ENCODE data around the gene HOXA2.

The HOXA2 gene

DNA sequence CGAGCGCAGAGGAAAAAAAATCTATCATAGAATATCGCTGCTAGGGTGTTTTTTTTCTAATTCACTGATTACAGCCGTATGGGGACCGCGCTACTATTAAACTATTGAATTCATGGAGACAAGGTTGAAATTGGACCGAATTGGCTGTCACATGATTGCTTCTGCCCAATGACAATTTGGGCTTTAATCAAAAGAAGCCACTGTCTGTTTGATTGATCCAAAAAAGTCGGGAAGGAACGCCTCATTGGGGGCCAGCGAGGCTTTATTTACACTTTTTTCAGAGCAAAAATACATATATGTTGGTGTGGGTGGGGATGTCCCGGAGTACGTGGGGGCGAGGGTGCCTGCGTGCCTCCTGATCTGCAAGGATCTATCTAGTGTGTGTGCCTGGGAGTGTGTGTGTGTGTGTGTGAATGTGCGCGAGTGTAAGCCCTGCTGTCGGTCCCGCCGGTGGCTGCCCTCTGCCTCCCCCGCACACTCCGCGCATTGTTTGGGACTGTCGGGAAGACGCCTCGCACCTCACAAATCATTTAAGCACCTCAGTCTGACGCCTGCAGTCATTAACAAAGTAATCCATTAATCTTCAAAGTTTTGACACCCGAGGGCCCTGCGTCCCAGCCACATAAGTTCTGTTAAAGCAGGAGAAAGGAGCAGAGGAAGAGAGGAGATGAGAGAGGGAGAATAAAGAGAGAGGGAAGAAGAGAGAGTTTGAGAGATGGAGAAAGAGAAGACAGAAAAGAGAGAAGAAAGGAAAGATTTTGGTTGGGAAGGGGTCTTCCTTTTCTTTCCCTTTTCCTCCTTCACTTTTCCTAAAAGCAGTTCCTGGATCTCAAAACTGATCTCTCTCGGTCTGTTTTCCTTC, at the start of gene HOXA2:
Gene HOXA2, minus strand, starts transcription at position 103 of the 862 bp plus-strand sequence. CDS start 183 bp downstream, outside the sequence.
- DNase-seq, result peak; percentile 76

DNA sequence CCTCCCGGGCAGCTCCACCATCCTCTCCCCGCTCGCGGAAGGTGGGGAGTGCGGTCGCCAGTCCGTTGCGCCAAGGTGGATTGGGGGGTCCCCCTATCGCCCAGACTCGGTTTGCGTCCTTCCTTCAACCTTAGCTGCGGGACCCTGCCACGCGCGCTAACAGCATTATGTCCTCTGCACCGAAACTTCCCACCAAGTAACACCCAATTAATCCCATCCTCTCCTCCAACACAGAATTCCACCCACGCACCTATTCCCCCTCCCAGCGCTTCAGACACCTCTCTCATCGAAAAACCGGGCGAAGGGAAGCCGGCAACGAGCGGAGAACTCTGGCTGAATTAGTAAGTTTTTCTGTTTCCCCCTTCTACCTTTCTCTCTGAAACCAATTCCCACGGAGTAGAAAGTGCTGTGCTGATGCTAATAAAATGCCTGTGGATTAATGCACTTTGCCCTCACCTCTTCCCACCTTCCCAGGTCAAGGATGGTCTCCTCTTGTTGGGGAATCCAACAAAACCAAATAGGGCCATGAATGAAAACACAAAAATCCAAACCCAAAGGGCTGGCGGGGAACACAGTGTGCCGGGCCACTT, 49.0 kb upstream of the HOXA2 start:
- no peak for DNase-seq

DNA sequence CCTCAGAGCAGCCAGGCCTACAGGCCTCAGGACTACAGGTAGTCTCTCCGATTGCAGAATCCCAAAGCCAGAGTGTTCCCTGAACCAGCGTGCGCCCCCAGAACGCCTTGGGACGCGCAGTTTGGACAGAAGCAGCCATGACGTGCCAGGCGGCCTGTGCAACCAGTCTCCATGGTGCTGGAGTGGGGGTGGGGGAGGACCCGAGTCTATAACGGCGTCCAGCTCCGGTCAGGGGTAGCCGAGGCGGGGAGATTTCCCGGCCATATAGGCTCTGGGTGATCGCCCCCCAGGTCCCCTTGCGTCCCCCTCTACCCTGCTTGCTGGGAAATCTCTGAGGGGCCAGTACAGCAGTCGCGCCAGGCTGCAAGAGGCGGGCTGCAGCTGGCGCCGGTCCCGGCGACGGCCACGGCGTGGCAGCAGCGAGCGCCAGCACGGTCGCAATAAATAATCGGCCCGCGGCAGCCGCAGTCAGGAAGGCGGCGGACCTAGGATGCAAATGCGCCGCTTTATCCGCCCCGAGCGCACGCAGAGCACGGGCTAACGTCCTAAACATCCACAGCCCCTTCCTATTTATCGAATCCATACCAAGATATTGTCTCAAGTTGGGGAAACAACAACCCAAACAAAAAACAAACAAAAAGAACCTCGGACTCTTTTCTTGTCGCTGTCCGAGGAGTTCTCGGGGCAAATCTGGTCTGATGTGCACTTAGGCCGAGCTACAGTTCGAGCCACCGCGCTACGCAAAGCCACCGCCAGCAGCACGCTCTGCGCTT, 48.3 kb upstream of the HOXA2 start:
- peak; percentile 87 for DNase-seq

DNA sequence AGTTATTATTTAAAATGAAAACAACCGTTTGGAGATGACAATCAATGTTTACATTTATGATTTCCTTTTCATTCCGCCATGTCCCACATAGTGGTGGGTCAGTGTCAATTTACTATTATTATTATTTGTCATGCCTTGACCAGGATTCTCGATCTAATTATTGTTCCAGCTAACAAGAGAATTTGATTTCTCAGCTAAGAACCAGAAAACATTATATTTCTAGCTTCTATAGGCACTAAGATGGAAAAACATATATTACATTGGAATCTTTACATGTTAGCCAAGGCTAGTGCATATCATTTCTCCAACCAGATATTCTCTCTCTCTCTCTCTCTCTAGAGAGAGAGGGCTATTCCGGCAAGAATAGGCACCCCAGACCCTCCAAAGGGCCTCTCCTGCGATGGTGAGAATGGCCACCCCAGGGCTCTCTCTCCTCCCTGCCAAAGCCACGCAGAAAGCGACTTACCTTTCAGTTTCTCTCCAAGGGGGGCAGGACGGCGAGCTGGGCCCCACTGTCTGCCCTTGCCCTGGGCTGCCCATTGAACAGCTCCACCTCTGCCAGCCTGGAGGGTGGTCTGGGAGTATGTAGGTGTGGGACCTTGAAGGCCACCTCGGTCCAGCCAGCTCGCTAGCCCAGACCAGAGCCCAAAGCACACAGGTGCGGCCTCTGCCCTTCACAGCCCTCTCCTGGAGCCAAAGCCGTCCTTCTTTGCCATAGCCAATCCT, 47.5 kb upstream of the HOXA2 start:
- DNase-seq, result no peak

DNA sequence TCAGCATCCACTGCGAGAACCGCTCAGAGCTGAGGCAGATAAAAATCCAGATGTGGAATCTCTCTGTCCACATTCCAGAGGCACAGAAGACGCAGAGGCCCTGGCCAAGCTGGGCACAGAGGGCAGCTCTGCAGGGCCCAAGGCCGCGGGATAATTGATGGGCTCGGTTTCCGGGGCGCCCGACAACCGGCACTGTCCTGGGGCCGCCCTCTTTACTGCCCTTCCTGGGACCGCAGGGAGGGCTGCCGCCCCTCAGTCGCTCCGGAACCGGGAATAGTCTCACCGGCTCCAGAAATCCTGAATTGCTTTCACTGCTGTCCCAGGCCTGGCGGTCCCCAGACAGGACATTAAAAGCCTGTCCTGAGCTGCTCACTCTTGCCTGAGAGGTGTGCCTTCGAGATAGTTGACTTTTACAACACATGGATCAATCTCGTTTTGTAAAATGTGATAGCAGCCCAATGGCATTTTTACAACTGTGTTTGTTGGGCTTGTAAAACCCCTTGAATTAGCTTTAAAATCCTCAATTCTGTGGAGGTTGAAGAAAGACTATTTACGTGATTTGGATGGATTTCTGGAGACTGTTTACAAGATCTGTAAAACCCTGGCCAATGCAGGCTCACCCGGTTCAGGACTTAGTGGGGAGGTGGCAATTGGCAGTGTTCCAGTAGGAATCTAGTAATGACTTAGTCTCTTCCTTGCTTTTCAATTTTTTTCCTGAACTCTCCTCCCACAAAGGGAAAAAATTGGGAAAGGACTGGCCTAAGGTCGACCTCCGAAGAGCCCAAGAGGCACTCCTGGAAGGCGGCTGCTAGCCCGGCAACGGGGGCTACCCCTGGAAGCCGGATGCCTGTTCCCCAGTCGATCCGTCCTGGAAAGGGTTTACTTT, 46.5 kb upstream of the HOXA2 start:
- peak; percentile 20 for DNase-seq

DNA sequence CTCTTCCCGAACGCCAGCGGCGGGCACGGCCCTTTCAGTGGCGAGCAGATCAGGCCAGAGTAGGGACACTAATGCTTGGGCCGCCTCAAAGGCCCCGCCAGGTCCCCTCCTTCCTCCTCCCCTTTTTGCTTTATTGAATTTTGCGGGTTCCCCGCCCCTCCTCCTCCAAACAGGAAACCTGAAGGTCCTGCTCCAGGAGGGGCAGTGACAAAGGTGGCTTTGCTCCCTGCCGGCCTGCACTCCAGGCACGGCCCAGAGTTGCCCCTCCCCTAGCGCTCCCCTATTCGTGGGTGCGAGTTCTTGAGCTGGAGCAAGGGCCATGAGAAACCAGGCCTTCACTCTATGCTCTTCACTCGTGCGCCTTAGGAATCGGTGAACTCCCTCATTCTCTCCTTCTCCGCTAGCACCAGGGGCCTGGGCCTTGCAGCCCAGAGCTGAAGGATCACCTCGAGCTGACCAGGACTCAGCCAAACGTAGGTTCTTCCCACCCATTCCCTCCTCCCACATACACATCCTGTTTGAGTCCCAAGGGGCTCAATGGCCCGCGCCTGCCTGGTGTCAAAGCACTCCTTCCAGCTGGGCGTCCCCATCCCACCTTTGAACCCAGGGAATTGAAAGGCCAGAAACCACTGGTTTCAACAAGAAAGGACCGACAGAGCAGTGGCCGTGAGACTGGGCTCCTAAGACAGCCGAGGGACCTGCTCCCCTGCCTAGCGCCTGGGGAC, 45.7 kb upstream of the HOXA2 start:
- no peak for DNase-seq

DNA sequence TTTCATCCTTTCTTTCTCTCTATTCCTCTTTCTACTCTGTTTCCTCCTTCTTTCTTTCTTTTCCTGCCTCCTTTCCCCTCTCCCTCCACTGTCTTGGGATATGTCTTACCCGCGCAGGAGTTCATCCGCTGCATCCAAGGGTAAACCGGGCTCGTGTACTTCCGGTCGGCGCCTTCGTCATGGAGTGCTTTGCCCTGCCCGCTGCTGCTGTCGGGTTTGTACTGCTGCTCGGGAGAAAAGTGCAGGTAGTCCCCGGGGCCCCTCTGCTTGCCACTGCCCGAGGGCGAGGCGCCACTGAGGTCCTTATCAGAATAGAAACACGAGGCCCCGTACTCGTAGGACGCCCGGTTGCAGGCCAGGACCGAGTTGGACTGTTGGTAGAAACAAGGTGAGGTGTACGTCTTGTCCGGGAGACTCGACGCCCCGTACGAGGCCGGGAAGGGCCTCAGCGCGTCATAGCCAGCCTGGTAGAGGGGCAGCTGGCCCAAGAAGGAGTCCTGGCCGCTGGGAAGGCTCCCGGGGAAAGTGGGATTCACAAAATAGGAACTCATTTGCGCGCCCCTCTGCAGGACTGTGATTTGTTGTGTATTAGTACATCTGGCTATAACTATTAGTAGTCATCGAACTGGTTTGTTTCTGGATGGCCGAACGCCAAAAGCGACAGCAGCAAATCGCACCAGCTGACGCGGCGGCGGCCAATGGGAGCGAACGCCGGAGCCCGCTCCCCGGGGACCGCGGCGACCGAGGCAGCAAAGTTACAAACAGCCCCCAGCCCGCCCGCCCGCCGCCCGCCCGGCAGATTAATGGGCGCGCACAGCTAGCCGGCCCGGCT, 44.9 kb upstream of the HOXA2 start, which contains the start of gene HOXA6:
Gene HOXA6, minus strand, starts transcription at position 576 of the 832 bp plus-strand sequence. Its CDS starts 25 bp downstream, at position 551.
- peak; percentile 50 for DNase-seq

DNA sequence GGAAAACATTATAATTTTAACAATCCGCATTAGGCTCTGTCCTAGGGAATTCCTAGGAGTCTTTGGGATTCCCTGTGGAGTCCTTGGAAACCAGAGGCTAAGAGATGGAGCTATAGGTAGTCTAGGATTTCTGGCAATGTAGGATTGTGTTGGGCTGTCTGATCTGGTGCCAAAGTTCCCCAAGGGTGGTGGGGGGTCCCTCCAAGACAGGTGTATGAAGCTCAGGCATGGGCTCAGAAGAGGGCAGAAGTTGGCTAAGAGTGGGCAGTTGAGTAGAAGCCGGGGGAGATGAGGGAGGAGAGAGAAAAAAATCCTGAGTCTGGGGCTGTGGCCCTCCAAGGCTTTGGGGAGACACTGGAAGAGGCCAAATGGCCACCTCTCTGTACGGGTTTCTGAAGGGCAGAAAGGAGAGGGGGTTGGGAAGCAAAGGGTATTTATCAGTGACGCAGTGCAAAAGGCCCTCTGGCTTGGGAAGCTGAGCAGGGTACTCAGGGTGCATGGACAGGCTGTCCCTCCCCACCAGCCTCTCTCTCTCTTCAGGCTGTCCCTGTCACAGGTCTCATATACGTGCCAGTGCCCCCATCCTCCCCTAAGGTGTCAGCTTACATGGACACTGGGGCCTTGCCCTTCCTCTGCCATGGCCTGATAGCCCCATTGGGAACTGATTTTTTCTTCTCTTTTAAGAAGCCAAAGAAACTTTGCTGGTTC, 44.2 kb upstream of the HOXA2 start:
- DNase-seq, result no peak

DNA sequence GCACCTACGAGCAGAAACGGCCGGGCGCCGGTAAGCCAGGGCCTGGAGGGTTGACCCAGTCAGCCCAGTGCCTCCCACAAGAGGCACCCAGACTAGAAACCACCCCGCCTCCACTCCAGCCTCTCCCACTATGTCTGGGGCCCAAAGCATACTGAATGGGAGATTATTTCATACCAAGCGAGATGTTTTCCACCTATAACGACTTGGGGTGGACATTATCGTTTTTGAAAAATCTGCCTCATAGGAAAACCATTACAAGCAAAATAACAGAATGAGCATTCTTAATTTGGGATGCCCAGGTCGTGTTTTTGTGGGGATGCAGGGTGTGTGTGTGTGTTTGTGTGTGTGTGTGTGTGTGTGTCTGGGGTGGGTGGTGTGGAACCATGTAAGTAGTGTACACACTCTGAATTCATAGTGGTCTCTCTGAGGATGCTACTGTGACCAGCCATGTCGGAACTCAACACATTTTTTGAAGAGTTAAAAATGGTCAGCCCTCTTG, 43.5 kb upstream of the HOXA2 start:
- no peak for DNase-seq

DNA sequence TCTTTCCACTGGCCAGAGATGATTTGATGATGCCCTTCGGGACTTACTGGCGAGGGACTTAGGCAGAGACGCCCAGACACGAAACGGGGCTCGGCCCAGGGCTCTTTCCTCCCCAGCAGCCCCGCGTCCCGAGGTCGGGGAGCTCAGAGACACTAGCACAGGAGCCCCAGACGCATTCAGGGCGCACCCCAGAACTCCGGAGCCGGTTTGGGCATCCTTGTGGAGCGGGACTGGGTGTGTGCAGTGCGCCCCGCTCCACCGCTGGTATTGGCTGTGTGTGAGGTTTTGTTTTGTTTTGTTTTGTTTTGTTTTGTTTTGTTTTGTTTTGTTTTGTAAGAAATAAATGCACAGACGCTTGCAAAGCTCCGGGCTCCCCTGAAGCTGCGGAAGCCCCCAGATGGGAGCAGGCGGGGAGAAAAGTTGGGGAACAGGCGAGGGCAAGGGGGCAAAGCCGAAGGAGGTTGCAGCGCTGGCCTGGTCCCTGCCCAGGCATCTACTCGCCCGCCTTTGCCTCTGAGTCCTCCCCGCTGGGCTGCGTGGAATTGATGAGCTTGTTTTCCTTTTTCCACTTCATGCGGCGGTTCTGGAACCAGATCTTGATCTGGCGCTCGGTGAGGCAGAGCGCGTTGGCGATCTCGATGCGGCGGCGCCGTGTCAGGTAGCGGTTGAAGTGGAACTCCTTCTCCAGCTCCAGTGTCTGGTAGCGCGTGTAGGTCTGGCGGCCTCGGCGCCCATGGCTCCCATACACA, 42.9 kb upstream of the HOXA2 start:
- DNase-seq, result no peak

DNA sequence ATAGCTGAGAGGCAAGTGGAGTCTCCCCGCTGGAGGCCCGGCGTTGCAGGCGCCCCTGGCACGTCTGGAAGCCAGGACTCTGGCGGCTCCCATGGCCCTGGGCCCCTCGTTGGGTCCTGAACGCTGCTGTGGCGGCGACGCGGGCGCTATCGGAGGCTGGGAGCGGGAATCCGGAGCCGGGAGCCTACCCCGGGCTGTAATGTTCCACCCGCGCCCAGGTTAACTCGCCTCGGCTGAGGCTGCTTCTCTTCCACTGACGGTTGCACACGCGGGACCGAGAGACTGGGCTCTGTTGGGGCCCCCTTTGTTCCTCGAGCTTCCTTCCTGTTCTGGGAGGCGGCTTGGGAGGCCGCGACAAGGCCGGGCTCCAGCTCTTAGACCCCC, 42.3 kb upstream of the HOXA2 start:
- DNase-seq, result no peak

DNA sequence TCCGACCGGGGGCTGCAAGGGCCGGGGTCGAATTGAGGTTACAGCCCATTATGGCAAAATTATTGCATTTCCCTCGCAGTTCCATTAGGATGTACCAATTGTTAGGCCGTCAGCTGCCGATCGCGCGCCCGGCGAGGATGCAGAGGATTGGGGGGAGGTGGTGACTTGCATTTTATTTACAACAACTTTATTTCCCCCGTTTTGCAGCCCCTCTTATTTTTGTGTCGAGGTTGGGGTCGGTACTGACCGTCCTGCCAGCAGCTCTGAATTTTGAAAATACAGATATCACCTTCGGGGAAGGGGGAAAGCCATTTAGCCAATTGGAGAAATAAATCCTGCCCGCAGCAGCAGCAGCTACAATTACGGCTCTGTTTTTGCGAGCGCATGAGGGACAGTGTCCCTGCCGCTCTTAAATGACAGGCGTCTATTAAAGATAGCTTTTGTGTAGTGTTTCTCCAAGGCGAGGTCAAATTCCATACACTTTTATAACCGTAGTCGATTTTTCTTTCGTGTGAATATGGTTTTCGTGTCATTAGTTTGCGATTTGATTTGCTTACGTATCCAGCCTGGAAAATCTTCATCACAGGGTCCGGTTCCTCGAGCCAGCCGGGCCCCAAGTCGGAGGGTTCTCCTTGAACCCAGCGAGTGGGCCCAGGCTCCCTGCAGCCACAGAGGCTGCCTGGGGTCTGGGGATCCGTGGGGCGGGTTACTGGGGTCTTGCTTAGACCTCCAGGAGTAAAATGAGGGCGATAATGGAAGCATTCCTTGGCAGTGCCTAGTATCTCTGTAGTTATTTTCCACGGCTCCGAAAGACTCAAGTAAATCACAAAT, 41.7 kb upstream of the HOXA2 start:
- no peak for DNase-seq

DNA sequence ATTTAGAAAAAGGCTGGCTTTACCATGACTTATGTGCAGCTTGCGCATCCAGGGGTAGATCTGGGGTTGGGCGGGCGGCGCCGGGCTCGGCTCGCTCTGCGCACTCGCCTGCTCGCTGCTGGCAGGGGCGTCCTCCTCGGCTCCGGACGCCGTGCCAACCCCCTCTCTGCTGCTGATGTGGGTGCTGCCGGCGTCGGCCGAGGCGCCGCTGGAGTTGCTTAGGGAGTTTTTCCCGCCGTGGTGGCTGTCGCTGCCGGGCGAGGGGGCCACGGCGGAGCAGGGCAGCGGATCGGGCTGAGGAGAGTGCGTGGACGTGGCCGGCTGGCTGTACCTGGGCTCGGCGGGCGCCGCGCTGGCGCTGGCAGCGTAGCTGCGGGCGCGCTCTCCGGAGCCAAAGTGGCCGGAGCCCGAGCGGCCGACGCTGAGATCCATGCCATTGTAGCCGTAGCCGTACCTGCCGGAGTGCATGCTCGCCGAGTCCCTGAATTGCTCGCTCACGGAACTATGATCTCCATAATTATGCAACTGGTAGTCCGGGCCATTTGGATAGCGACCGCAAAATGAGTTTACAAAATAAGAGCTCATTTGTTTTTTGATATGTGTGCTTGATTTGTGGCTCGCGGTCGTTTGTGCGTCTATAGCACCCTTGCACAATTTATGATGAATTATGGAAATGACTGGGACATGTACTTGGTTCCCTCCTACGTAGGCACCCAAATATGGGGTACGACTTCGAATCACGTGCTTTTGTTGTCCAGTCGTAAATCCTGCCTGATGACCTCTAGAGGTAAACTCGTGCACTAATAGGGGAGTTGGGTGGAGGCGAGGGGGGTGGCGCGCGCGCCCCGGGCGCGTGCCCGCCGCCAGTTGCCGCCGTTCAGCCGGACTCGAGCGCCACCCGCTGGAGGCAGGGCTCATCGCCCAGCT, 40.8 kb upstream of the HOXA2 start, which contains the start of gene HOXA5:
Gene HOXA5, minus strand, starts transcription at position 659 of the 927 bp plus-strand sequence. Its CDS starts 74 bp downstream, at position 585.
- DNase-seq, result peak; percentile 80

DNA sequence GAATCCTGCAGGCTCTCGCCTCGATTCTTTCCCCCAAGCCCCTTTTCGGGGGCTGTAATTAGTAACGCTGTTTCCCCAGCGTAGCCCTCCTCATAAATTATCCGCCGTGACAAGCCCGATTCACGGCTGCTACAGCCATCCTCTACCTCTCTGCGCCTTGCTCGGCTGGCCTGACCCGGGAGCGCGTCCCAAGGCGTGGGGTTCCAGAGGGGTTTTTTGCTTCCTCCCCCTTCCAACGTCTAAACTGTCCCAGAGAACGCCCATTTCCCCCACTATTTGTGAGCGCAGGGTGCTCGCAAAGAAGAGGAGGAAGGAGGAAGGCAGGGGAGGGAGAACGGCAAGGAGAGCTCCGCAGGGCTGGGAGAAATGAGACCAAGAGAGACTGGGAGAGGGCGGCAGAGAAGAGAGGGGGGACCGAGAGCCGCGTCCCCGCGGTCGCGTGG, 40.1 kb upstream of the HOXA2 start:
- DNase-seq, result no peak

DNA sequence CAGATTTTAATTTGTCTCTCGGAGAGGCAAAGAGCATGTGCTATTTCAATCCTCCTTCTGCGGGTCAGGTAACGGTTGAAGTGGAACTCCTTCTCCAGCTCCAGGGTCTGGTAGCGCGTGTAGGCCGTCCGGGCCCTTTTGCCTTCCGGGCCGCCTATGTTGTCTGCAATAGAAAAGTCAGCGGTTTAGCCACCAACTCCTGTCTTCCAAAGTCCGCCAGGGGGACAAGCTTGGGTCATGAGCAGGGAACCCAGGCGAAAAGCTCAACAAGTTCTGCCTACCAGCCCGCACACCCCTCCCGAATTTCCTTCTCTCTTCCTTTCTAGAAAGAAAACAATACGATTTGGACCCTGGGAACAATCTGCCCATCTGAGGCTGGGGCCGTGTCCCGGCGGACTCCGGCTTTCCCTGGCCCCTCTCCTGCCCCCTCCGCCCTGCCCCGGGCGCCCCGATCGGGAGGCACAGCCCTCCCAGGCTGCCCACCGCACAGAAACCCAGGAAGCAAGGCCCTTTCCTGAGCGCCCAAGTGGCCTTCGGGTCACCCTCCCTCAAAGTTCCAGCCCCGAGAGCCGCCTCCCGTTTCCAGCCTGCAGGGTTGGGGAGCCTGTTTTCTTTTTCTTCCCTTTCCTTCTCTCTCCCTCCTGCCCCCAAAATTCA, 39.6 kb upstream of the HOXA2 start:
- DNase-seq, result no peak
